Sciatic nerve (tissue), 2 donors: ENCODE data around the gene TRNAU1AP. TPM values are rescaled to one million over a fixed set of nuclear protein-coding genes. Genes with fewer than 3 reads are reported as not detected.
A peak's percentile ranks its signal among the peaks of the same experiment; 100 is the strongest.
"Not testable (repeated sequence)": the region's sequence is repeated elsewhere in the genome, so short reads cannot be mapped to it uniquely, and the experiment has no call there.

Source experiments
- ATAC-seq: fragments of 200-7000 bp; cut with Tn5 transposase; one replicate; pipeline ENCODE4 v1.9.1; 2020; ENCODE audit warnings: mild to moderate bottlenecking, moderate library complexity
- DNase-seq: peaks from one replicate; pipeline ENCODE4 v3.0.0-alpha.2; 2020; ENCODE audit warnings: low spot score
- intact Hi-C: fragments of 100-400 bp; cut with DNase I; formaldehyde crosslinking; loops from one replicate; pipeline ENCODE4 v1.14.2; 2022
- total RNA-seq: library from RNA; stranded (reverse); fragmentation: NEBNext Ultra II Directional; extraction: Animal tissue kit (Norgen Biotek cat#: 25700); gene quantifications from one replicate; pipeline ENCODE4 v1.2.1, GENCODE V29; 2021
- donor health status: DM: no; HTN: no; CAD: no.
- donor health status: DM: no; HTN: no; CAD: no.

The TRNAU1AP gene
- 31.0 TPM for total RNA-seq

DNA sequence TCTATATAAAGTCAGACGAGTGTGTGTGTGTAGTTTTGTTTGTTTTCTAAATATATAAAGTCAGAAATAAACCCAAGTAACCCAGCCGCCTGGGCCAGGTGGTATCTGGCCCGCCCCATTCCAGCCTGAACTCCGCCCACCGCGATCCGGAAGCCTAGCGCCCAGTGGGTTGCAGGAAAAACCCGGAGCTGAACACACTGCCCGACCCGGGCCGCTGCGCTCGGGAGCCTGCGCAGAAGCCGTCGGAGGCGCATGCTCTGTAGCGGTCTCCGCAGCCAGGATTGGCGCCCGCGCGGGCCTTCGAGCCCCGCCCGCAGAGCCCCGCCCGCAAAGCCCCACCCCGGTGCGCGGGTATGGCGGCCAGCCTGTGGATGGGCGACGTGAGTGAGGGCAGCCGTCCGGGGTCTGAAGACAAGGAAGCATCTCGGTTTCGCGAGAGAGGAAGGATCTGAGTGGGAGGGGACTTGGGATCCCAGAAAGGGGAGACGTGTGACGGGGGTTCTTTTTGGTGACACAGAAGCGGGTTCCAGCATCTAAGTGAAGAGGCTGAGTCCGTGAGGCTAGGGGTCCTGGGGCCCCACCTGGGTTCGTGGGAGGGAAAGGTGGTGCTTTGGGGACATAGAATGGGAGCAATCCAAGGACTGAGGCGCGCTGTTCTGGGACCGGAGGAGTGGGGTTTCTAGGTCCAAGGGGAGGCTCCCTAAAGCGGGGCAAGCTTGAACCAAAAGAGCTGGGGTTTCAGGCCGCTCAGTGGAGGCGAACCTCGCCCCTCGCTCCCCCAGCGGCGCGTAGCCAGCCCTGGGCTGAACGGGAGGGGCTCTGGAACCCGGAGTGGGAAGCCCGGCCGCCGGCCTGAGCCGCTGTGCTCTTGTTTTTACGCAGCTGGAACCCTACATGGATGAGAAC, at the start of gene TRNAU1AP:
Gene TRNAU1AP, plus strand, starts transcription at position 328 of the 906 bp plus-strand sequence. Its CDS starts 26 bp downstream, at position 354.
- intact Hi-C loops, result no loop called here
- peak; percentile 98 for DNase-seq
- ATAC-seq, result peak; percentile 99

- DNase-seq, result no peak
- ATAC-seq, result no peak
- intact Hi-C loops, result no loop called here
Measured at GRCh38 chr1:28503117-28503516, 49.8 kb upstream of the TRNAU1AP start.

DNA sequence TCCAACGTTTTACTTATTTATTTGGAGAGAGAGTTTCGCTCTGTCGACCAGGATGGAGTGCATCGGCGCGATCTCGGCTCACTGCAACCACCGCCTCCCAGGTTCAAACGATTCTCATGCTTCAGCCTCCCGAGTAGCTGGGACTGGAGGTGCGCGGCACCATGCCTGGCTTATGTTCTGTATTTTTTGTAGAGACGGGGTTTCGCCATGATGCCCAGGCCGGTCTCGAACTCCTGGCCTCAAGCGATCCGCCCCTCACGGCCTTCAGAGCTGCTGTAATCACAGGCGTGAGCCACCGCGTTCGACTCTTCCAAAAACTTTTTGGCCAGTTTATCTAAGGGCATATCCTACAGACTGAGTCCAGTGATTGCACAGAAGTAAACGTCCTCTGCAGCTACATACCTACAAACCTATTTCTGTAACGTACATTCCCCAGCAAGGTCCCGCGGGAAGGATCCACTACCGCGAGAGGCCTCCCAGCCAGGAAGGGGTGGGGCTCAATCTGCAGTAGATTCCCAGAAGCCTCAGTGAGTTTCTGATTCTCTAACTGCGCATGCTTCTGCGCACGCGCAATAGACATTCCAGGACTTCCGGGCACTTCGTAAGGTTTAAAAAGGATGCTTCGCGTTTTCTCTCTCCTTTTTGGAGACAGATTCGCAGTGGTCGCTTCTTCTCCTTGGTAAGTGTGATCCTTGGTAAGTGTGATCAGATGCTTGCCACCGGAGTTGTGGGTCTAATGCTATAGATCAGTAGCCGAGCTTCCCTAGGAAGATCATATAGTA, 47.3 kb upstream of the TRNAU1AP start, which contains the start of gene RCC1:
Gene RCC1, plus strand, starts transcription at position 638 of the 782 bp plus-strand sequence. CDS start 23,824 bp downstream, outside the sequence.
- ATAC-seq (peak; percentile 99), DNase-seq (peak; percentile 97)
- intact Hi-C loops, result no loop called here

DNA sequence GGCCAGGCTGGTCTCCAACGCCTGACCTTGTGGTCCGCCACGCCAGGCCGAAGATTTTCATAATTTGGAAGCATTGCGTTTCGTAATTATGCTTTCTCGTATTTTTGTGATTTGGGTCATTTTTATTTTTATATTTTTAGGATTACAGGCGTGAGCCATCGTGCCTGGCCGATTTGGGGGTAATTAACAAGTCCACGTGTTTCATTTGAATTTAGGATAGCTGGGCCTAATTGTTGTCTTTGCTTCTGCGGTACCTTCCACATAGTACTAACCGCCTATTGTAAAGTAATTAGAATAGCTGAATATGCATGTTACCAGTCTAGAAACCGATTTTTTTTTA, 46.0 kb upstream of the TRNAU1AP start:
- intact Hi-C loops, result no loop called here
- ATAC-seq, result no peak

DNA sequence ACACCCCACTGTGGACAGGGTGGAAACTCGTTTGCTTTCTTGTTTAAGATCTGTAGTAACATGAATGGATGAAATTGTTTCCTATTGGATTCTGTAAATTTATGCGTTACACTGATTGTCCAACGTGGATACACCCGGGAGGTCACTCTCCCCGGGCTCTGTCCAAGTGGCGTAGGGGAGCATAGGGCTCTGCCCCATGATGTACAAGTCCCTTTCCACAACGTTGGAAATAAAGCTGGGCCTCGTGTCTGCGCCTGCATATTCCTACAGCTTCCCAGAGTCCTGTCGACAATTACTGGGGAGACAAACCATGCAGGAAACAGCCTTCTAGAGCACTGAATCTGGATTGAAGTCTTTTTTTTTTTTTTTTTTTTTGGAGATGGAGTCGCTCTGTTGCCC, 45.6 kb upstream of the TRNAU1AP start:
- DNase-seq (no peak), ATAC-seq (no peak)
- intact Hi-C loops, result no loop called here

More for the DNA sequence above, 46.0 kb upstream of the TRNAU1AP start:
- no peak for DNase-seq

DNA sequence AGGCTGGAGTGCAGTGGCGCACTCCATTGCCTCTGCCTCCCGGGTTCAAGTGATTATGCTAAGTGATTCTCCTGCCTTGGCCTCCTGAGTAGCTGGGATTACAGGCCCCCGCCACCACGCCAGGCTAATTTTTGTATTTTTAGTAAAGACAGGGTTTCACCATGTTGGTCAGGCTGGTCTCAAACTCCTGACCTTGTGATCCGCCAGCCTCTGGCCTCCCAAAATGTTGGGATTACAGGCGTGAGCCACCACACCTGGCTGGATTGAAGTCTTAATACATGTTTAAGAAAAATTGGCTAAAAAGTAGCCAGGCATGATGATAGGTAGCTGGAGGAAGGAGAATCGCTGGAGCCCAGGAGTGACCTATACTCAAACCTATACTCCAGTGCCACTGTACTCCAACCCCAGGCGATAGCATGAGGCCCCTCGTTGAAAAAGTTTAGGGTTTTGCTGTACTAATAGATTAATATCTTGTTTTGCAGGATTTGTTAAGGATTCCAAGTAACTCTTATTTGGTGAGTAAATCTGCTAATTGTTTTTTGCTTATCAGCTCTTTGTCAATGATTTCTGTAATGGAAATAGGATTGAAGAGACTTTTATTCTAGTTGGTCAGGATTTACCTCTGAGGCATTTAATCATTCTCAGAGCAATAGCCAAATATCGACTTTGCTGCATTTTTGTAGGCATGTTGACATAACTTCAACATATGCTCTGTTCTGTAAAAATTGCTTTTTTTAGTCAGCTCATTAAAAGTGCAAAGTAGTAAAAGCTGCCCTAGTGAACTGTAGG, 45.0 kb upstream of the TRNAU1AP start:
- ATAC-seq (no peak), DNase-seq (no peak)
- intact Hi-C loops, result no loop called here

- intact Hi-C loops, result no loop called here
- ATAC-seq (no peak), DNase-seq (no peak)
Measured at GRCh38 chr1:28508435-28508754, 44.5 kb upstream of the TRNAU1AP start.

DNA sequence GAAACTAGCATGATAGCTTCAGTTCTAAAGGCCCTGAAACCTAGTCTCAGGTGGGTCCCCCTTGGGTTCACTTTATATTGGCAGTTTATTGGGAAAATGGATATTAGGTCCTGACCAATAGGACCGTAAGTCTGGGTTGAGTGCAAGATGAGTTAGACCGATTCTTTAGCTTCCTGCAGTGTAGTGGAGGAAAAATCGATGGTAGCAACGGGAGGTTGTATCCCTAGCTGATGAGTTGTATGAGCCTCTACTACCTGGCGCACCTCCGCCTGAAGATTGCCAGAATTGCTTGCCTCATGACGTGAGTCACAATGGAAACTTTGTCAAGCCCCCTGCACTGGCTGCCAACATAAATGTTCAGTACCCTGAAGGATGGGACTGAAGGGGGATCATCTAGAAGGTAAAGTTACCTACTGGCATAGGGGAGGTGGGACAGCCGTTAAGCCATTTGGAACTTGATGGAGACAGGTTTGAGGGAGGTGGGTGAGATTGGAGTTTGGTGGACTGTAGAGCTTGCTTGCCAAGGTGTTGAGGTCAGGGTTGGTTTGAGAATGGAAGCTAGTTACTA, 43.1 kb upstream of the TRNAU1AP start:
- intact Hi-C loops, result no loop called here
- DNase-seq, result no peak
- no peak for ATAC-seq

DNA sequence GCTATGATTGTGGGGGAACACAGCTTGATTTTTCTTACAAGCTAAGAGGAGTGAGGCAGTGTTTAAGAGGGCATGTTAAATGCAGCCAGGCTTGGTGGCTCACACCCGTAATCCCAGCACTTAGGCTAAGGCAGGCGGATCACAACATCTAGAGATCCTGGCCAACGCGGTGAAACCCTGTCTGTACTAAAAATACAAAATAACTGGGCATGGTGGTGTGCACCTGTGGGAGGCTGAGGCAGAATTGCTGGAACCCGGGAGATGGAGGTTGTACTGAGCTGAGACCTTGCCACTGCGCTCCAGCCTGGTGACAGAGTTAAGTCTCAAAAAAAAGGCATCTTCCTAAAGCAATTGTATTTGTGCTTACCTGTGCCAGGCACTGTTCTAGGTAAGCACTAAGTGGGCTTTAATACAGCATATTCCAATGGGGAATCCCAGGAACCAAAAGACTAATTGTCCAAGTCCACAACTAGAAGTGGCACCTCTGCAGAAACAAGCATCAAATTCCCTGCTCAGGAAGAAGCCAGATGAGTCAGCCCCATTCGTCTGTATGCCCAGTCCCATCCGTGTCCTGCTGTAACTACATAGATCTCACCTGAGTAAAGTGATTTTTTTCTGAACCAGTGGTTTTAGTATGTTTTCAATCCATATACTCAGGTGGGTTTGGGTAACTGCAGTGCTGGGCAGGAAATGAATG, 42.5 kb upstream of the TRNAU1AP start:
- intact Hi-C loops, result no loop called here
- no peak for DNase-seq
- no peak for ATAC-seq

- ATAC-seq (no peak), DNase-seq (no peak)
- intact Hi-C loops, result no loop called here
Measured at GRCh38 chr1:28510970-28511440, 41.9 kb upstream of the TRNAU1AP start.

- intact Hi-C loops, result no loop called here
- DNase-seq, result no peak
- no peak for ATAC-seq
Measured at GRCh38 chr1:28512058-28512611, 40.8 kb upstream of the TRNAU1AP start.

- DNase-seq, ATAC-seq, intact Hi-C loops: not testable (repeated sequence)
Measured at GRCh38 chr1:28514445-28514933, 38.4 kb upstream of the TRNAU1AP start.

DNA sequence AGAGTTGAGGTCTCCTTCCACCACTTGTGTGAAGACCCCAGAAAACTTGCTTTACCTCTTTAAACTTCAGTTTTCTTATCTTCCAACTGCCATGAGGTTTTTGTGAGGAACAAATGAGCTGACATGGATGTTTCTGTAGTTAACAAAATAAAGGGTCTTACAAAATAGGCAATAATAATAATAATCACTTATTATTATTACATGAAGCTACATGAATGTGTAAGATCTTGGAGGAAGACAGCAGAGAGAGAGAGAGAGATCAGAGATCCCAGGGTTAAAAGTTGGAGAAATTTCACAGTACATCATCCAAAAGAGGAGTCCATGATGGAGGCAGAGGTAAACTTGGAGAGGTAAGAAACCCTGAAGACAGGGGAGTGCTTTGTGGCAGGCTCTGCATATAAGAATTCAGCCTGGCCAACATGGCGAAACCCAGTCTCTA, 36.3 kb upstream of the TRNAU1AP start:
- no peak for DNase-seq
- ATAC-seq, result no peak
- intact Hi-C loops, result loop anchor here (5.0 kb wide), 1 partner anchor 86 kb away; no protein-coding TSS in a partner anchor

DNA sequence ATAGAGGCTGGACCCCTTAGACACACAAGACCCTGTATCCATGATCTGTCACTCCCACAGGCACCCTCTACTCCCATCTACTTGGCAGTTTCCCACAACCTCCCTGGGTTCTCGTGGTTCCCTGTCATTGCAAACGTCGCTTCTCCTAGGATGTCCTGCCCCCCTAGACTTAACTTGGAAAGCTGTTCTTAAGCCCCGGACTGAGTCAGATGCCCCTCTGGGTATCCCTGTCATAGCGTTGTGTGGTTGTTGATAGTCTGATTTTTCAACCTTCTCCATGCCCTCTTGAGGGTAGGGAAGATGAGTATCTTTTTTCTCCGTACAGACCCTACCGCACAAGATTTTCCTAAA, 35.3 kb upstream of the TRNAU1AP start:
- intact Hi-C loops, result loop anchor here (5.0 kb wide), 1 partner anchor 85 kb away; no protein-coding TSS in a partner anchor
- peak; percentile 42 for ATAC-seq
- no peak for DNase-seq

GRCh38 chr1:28518000-28518744, 34.7 kb upstream of the TRNAU1AP start:
- intact Hi-C loops, result loop anchor here (5.0 kb wide), 1 partner anchor 84 kb away; no protein-coding TSS in a partner anchor
- ATAC-seq, result peak; percentile 94
- peak; percentile 94 for DNase-seq

- DNase-seq, result no peak
- intact Hi-C loops, result loop anchor here (5.0 kb wide), 1 partner anchor 83 kb away; no protein-coding TSS in a partner anchor
- no peak for ATAC-seq
Measured at GRCh38 chr1:28518745-28519341, 34.0 kb upstream of the TRNAU1AP start.
